GM19397 (cell line): ENCODE data around the gene ATXN7L1.

Experiments
- ATAC-seq: cut with Tn5 transposase; IDR thresholded peaks from one replicate; pipeline ENCODE4 v1.9.1; 2021; ENCODE audit warnings: mild to moderate bottlenecking, moderate library complexity; ENCODE audit not compliant: unreplicated experiment

The ATXN7L1 gene

GRCh38 chr7:105591522-105591921 lies 284.9 kb downstream of the ATXN7L1 start:
- ATAC-seq: no peak

GRCh38 chr7:105590793-105591192 lies 285.6 kb downstream of the ATXN7L1 start:
- ATAC-seq: no peak

DNA sequence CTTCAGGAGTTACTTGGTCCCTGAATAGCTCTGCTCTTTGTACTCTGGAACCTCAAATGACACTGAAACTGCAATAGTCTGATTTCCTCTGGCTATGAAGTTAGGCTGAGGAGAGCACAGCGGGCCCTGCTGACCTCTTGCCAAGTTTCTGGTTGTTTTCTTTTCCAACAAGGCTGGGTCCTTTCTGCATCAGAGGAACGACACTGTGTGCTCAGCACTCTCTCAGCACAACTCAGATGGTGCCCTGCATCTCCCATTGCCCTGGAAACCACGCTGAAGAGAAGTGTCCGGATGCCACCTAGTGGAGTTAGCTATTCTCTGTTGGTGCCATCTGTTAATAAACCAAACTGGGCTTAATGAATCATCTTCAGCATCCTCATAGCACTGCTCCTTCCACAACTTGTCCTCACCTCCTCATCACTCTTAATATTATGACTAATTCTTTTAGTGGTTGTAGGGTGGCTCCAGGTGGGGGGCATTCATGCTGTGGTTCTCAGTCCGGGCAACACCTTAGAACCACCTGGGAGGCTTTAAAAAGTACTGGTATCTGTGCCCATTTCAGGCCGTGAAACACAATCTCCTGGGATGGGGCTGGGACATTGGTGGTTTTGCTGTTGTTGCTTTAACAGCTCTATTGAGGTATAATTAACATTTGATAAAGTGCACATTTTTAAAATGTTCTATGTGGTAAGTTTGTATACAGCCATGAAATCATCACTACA lies 286.9 kb downstream of the ATXN7L1 start:
- ATAC-seq: peak; percentile 78

DNA sequence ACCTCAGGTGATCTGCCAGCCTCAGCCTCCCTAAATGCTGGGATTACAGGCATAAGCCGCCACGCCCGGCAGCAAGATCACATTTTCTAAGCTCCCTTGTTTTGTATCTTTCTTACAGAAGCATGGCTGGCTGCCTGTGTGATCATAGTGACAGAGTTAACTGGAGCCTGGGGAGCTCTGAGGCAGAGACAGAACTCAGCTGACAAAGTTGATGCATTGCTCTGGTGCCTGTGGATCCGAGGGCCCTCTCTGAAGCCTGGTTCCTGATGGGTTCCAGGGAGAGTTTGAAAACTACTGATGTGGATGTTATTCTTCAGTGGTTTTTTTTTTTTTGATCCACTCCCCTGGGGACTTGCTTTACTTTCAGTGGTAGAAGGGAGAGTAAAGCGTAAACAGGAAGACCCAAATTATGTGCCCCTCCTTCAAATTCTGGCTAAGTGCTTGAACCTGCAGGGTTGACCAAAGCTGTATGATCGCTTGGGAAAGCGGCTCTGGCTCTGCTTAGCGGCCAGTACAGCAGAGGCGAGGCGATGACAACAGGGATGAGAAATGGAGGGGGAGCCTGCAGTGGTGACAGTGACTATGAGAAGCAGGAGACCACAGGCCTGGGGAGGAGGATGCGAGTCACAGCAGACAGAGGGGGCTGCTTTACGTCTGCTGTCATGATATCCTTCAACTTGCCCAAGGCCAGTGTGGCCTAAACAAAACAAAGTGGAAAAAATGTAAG lies 288.3 kb downstream of the ATXN7L1 start:
- ATAC-seq: no peak

- ATAC-seq: no peak
Measured at GRCh38 chr7:105585850-105586500, 290.4 kb downstream of the ATXN7L1 start.

DNA sequence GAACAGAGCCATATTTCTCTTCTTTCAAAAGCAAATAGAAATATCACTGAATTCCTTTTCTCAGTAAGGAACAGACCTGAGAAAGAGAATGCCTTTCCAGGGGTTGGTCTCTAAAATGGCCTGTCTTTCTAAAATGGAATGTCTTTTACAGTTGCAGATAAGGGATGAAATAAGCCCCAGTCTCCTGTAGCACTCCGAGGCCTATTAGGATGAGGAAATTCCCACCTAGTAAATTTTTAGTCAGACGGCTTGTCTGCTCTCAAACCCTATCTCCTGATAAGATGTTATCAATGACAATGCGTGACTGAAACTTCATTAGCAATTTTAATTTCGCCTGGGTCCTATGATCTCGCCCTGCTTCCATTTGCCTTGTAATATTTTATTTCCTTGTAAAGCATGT lies 292.2 kb downstream of the ATXN7L1 start:
- ATAC-seq: no peak

GRCh38 chr7:105583061-105583460 lies 293.3 kb downstream of the ATXN7L1 start:
- ATAC-seq: no peak

DNA sequence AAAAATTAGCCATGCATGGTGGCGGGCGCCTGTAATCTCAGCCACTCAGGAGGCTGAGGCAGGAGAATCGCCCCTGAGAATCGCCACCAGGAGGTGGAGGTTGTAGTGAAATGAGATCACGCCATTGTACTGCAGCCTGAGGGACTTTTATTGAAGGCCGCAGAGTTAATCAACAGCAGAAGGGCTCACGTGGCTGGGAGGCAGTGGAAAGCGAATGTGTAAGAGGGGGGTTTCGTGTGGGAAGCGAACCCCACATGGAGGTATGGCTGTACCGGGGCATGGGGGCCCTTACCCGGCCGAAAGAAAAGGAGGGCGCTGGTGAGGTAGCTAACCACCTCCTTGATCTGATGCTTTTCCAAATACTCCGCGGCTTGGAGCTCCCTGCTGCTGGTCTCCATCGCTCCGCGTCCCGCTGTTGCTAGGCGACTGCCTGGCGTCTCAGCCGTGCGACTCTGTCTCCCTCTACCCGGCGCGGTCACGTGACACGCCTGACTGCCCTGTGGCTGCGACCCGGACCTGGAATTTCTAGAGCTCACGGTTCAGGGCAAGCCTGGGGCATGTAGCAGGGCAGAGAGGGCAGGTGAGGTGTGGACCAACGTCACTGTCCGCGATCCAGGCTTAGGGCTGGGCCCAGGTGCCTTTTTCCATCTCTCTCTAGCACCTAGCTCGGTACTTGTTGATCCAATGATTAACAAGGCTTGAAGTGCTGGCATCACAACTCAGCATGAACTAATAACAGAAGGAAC lies 295.2 kb downstream of the ATXN7L1 start, which contains the start of gene EFCAB10:
Gene EFCAB10, minus strand, starts transcription at position 428 of the 746 bp plus-strand sequence. Its CDS starts 30 bp downstream, at position 398.
- peak; percentile 70 for ATAC-seq

- no peak for ATAC-seq
Measured at GRCh38 chr7:105580022-105580740, 296.2 kb downstream of the ATXN7L1 start.

- ATAC-seq: no peak
Measured at GRCh38 chr7:105578496-105578895, 297.9 kb downstream of the ATXN7L1 start.

GRCh38 chr7:105577251-105577650 lies 299.1 kb downstream of the ATXN7L1 start:
- ATAC-seq: no peak

- ATAC-seq: no peak
Measured at GRCh38 chr7:105571891-105572290, 304.5 kb downstream of the ATXN7L1 start.

DNA sequence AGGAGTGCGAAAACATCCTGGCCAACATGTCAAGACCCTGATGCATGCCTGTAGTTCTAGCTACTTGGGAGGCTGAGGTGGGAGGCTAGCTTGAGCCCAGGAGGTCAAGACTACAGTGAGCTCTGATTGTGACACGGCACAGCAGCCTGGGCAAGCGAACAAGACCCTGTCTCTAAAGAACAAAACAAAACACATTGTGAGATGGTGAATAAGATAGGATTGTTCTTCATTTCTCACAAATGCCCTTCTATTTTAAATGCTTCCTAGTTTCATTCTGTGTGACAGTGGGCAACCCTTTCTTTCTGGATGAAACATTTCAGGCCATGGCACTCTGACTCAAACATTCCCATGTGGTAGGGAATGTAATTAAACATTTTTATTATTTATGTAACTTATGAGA lies 308.6 kb downstream of the ATXN7L1 start:
- ATAC-seq: no peak

DNA sequence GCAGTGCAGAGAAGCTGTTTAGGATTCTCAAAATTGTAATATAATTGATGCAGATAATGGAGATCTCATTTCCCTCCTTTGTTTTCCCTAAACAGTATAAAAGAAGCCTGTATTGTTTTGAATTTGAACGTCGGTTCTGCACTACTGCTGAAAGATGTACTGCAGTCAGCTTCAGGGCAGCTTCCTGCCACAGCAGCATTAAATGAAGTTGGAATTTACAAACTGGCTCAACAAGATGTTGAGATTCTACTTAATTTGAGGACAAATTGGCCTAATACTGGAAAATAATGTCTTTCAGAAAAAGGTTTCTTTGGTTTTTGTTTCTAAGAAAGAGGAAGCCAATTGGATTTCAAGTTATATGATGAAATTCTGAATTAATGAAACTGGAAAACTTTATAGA lies 309.4 kb downstream of the ATXN7L1 start:
- ATAC-seq: no peak

DNA sequence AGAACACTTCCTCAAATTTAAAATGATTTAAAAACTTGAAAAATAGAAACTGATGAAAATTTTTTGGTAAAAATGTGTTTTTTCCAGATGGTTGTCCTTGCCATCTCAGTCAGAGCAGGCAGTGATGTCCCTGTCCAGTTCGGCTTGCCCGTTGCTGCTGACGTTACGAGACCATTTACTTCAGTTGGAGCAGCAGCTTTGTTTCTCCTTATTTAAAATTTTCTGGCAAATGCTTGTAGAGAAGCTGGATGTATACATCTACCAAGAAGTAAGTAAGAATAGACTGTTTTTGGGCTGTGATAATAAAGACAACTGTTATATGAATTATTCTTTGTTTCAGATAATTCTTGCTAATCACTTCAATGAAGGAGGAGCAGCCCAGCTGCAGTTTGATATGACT lies 311.2 kb downstream of the ATXN7L1 start:
- ATAC-seq: no peak

DNA sequence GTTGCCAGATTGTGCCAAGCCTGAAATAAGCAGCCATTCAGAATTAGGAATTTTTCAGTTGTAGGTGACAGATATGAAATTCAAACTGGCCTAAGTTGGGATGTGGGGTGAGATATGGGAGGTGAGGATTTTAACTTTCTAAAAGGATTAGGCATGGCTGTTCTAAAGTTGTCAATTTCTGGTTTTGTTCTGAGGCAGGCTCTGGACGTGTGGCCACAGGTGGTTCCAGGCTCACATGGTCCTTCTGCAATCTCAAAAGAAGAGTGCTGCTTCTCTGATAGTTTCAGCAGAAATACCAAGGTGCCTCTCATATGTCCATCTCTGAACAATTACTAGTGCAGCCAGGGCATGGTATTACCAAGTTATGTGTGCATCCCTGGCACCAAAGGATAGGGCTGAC lies 316.5 kb downstream of the ATXN7L1 start:
- no peak for ATAC-seq
